ENCODE data around the gene ANO6.

- TF ChIP-seq CTCF (IDR thresholded peaks at IDR 0.05; ENCODE audit: low read length) (no peak), EZH2phosphoT487 (IDR thresholded peaks at IDR 0.05; ENCODE audit: low read length) (no peak), EZH2 (optimal IDR thresholded peaks at IDR 0.05; ENCODE audit: low read depth, low read length) (no peak)
These were observed 70.7 kb downstream of the ANO6 start for GRCh38 chr12:45286621-45287020.
